Tibial nerve (tissue), 4 donors: ENCODE measurements around the gene VILL.

Source experiments
- EP300 ChIP-seq, 2 donors: sonication (generic); formaldehyde crosslinking; IDR thresholded peaks; one replicate each; pipeline ENCODE4 v1.6.1; 2017; ENCODE audit warnings: antibody characterized with exemption in 2 of 2, mild to moderate bottlenecking in 1 of 2
- POLR2A ChIP-seq, 2 donors: fragments of 450-650 bp; IDR thresholded peaks; one replicate each; pipeline ENCODE4 v1.6.1; 2017; ENCODE audit warnings: antibody characterized with exemption in 2 of 2, mild to moderate bottlenecking in 2 of 2, moderate library complexity in 2 of 2
- TF ChIP-seq, protein P1 (sequence below), 5 experiments: fragments of 200-600 bp in 3 of 5; fragments of 450-650 bp in 2 of 5; sonication (generic) in 3 of 5; IDR thresholded peaks; one replicate each; pipeline ENCODE4 v1.5.1; 2016 to 2019; ENCODE audit warnings: antibody characterized with exemption in 5 of 5, mild to moderate bottlenecking in 3 of 5, moderate library complexity in 2 of 5

DNA sequence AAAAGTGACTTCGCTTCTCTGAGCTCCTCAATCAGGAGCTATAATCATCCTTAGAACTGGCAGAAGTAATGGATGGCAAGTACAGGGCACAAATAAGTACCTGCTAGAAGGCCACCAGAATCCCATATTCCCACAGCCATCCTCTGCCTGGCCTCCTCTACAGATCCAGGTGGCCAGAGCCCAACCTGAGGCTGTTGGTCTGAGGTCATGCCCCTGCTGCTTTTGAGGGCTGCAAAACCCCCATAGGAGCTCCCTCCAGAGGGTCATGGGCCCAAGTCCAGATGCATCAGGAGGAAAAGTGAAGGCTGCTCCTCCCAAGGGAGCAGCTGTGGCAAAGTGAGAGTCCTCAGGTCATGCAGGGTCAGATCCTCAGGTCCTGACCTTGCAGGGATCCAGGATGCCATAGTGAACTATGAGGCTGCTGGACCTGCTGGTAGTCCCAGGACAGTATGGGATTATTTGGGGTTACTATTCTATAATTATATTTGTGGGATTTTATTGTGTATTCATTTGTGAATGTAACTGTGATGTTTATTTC, 41.8 kb downstream of the VILL start:
- TF ChIP-seq, protein P1, sequence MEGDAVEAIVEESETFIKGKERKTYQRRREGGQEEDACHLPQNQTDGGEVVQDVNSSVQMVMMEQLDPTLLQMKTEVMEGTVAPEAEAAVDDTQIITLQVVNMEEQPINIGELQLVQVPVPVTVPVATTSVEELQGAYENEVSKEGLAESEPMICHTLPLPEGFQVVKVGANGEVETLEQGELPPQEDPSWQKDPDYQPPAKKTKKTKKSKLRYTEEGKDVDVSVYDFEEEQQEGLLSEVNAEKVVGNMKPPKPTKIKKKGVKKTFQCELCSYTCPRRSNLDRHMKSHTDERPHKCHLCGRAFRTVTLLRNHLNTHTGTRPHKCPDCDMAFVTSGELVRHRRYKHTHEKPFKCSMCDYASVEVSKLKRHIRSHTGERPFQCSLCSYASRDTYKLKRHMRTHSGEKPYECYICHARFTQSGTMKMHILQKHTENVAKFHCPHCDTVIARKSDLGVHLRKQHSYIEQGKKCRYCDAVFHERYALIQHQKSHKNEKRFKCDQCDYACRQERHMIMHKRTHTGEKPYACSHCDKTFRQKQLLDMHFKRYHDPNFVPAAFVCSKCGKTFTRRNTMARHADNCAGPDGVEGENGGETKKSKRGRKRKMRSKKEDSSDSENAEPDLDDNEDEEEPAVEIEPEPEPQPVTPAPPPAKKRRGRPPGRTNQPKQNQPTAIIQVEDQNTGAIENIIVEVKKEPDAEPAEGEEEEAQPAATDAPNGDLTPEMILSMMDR (IDR thresholded peaks at IDR 0.05) = no peak
- TF ChIP-seq EP300 (IDR thresholded peaks at IDR 0.05) = no peak
- TF ChIP-seq POLR2A (IDR thresholded peaks at IDR 0.05) = no peak
